ENCODE data around the gene HAO1. TPM values are rescaled to one million over a fixed set of nuclear protein-coding genes. Genes with fewer than 3 reads are reported as not detected.

HAO1 gene
- total and polyA plus RNA-seq, 2 of the 4 experiments (the other 2 are of a cell fraction): not detected

GRCh38 chr20:7950387-7950786 is 10.1 kb upstream of the HAO1 start:
- Histone ChIP-seq H2BK5ac (ENCODE audit: low read depth, low read length, poor library complexity, severe bottlenecking) (no peak overlapping the region), H3K27me3 (ENCODE audit: control insufficient read depth, insufficient read depth, low read length) (peaks cover 2% of the 10 kb centered on the region; the same call in 1 of the 2 replicates), H2AFZ (replicated peaks; ENCODE audit: low read length, poor library complexity) (no peak overlapping the region), H3K4me3 (ENCODE audit: insufficient read depth, low read depth, low read length) (no peak overlapping the region), H2AK9ac (replicated peaks; ENCODE audit: low read depth, low read length, poor library complexity) (no peak overlapping the region), H2BK15ac (ENCODE audit: low read depth, low read length) (no peak overlapping the region), H4K5ac (ENCODE audit: low read depth, low read length) (no peak overlapping the region), H3K9ac (ENCODE audit: low read depth, low read length) (no peak overlapping the region), H3K9me1 (ENCODE audit: insufficient read depth, low read length) (no peaks in the 10 kb centered on the region), H3K18ac (ENCODE audit: low read depth, low read length) (no peak overlapping the region), H3K4me2 (ENCODE audit: low read depth, low read length) (no peak overlapping the region), H3K4ac (ENCODE audit: low read depth, low read length) (no peak overlapping the region), H3K36me3 (ENCODE audit: control insufficient read depth, insufficient read depth, low read length) (no peaks in the 10 kb centered on the region), H2BK20ac (ENCODE audit: low read depth, low read length) (no peak overlapping the region), H3K56ac (ENCODE audit: extremely low read depth, insufficient read depth, low read length) (no peak overlapping the region), H4K20me1 (ENCODE audit: insufficient read depth, low read length) (no peaks in the 10 kb centered on the region), H3K4me1 (ENCODE audit: control insufficient read depth, insufficient read depth, low read length) (no peaks in the 10 kb centered on the region), H3K27ac (ENCODE audit: insufficient read depth, low read length) (no peak overlapping the region), H3K9me3 (ENCODE audit: control insufficient read depth, insufficient read depth, low read length) (no peaks in the 10 kb centered on the region), H4K91ac (ENCODE audit: insufficient read depth, low read depth, low read length) (no peak overlapping the region), H3K79me1 (ENCODE audit: low read depth in 1 of 2, low read length in 2 of 2) (no peaks in the 10 kb centered on the region), H3K23ac (ENCODE audit: low read depth, low read length) (no peak overlapping the region), H4K8ac (ENCODE audit: low read depth in 2 of 2, low read length in 2 of 2) (no peak overlapping the region), H2AK5ac (ENCODE audit: low read depth, low read length) (no peak overlapping the region), H2BK120ac (ENCODE audit: low read depth, low read length) (no peak overlapping the region), H3K14ac (replicated peaks; ENCODE audit: low read depth, low read length) (no peak overlapping the region)
- no CpG with 5 or more reads among the region's 1 CpG for WGBS, 2 experiments (ENCODE audit: extremely low coverage in 2 of 2, insufficient read length in 1 of 2)
- BruUV-seq (replicated peaks): no TSS peak
- dilution Hi-C loops (cut with HindIII; ENCODE audit: low sequenced_read_pairs, unreplicated experiment) (no loop called here), in situ Hi-C loops (cut with MboI; ENCODE audit: low sequenced_read_pairs) (no loop called here), intact Hi-C loops (cut with micrococcal nuclease) (no loop called here)
- TF ChIP-seq MXI1 (IDR thresholded peaks at IDR 0.05; ENCODE audit: borderline replicate concordance, low read depth, low read length) (no peak), SMC3 (IDR thresholded peaks at IDR 0.05; ENCODE audit: low read depth, low read length) (no peak), CTCF (conservative IDR thresholded peaks at IDR 0.05; ENCODE audit: low read depth, low read length) (no peak)
- ATAC-seq (ENCODE audit: low read depth) (no peak), DNase-seq (no peak)
- POLR2A ChIA-PET (ENCODE audit: unreplicated experiment): no interaction called here
- CTCF ChIA-PET: interaction anchor here (1.4 kb wide), 1 partner anchor 772 kb away, joined by 3 read pairs; no protein-coding TSS in a partner anchor

All from IMR-90 (cell line).